GM18867 (cell line): ENCODE data around the gene ICOSLG.
"Not testable (repeated sequence)": the region's sequence is repeated elsewhere in the genome, so short reads cannot be mapped to it uniquely, and the experiment has no call there.

ENCODE experiments used
- ATAC-seq: cut with Tn5 transposase; IDR thresholded peaks from one replicate; pipeline ENCODE4 v1.9.1; 2021; ENCODE audit warnings: mild to moderate bottlenecking, moderate library complexity; ENCODE audit not compliant: unreplicated experiment

ICOSLG gene

GRCh38 chr21:44184862-44185261, 55.9 kb downstream of the ICOSLG start:
- not testable (repeated sequence) for ATAC-seq

- ATAC-seq = not testable (repeated sequence)
Measured at GRCh38 chr21:44182202-44182601, 58.5 kb downstream of the ICOSLG start.

GRCh38 chr21:44181506-44181905, 59.2 kb downstream of the ICOSLG start:
- not testable (repeated sequence) for ATAC-seq

GRCh38 chr21:44176127-44176526, 64.6 kb downstream of the ICOSLG start:
- not testable (repeated sequence) for ATAC-seq

GRCh38 chr21:44175189-44175588, 65.6 kb downstream of the ICOSLG start:
- ATAC-seq = not testable (repeated sequence)
